DND-41 (cell line): ENCODE data around the gene SMIM41.

Experiments
- EZH2 ChIP-seq: IDR thresholded peaks from 3 replicates; pipeline ENCODE4 v1.6.1; 2012; ENCODE audit warnings: borderline replicate concordance, low read depth, mild to moderate bottlenecking, moderate library complexity, low read length, inconsistent platforms; ENCODE audit not compliant: severe bottlenecking
- TF ChIP-seq, protein P1 (sequence below): IDR thresholded peaks from 2 replicates; pipeline ENCODE4 v1.5.1; 2012; ENCODE audit warnings: borderline replicate concordance, low read length, moderate library complexity, mild to moderate bottlenecking; ENCODE audit not compliant: poor library complexity, severe bottlenecking; ENCODE audit errors: extremely low read depth

DNA sequence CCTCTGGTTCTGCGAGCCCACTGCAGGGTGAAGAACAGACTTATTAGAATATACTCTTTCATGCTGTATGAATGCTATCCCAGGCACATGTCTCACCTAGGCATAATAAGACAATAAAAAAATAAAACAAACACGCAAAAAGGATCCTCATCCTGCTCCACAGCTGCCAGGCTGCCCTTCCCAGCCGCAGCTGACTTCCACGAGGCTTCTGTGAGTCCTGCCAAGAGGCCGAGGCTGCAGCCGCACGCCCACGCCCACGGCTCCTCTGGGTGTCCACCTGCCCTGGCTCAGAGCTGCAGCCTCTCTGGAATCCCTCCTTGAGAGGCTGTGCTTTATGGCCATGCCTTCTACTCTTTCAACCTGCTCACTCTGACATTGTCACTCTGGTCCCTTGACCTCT, 6.9 kb downstream of the SMIM41 start:
- TF ChIP-seq, protein P1, sequence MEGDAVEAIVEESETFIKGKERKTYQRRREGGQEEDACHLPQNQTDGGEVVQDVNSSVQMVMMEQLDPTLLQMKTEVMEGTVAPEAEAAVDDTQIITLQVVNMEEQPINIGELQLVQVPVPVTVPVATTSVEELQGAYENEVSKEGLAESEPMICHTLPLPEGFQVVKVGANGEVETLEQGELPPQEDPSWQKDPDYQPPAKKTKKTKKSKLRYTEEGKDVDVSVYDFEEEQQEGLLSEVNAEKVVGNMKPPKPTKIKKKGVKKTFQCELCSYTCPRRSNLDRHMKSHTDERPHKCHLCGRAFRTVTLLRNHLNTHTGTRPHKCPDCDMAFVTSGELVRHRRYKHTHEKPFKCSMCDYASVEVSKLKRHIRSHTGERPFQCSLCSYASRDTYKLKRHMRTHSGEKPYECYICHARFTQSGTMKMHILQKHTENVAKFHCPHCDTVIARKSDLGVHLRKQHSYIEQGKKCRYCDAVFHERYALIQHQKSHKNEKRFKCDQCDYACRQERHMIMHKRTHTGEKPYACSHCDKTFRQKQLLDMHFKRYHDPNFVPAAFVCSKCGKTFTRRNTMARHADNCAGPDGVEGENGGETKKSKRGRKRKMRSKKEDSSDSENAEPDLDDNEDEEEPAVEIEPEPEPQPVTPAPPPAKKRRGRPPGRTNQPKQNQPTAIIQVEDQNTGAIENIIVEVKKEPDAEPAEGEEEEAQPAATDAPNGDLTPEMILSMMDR, result no peak
- no peak for TF ChIP-seq EZH2
